Hepatocyte (in vitro differentiated cells): ENCODE measurements around the gene CATSPERB.
"Not testable (repeated sequence)": the region's sequence is repeated elsewhere in the genome, so short reads cannot be mapped to it uniquely, and the experiment has no call there.

Experiments used
- CTCF ChIP-seq: fragments of 200-600 bp; sonication (generic); IDR thresholded peaks from 2 replicates; pipeline ENCODE4 v1.5.1; 2016; ENCODE audit warnings: antibody characterized with exemption, mild to moderate bottlenecking; ENCODE audit not compliant: poor library complexity
- EZH2phosphoT487 ChIP-seq: fragments of 200-600 bp; sonication (generic); IDR thresholded peaks from one replicate; pipeline ENCODE4 v1.6.1; 2018; ENCODE audit warnings: antibody characterized with exemption, mild to moderate bottlenecking, low read depth, moderate library complexity; ENCODE audit not compliant: unreplicated experiment, severe bottlenecking

DNA sequence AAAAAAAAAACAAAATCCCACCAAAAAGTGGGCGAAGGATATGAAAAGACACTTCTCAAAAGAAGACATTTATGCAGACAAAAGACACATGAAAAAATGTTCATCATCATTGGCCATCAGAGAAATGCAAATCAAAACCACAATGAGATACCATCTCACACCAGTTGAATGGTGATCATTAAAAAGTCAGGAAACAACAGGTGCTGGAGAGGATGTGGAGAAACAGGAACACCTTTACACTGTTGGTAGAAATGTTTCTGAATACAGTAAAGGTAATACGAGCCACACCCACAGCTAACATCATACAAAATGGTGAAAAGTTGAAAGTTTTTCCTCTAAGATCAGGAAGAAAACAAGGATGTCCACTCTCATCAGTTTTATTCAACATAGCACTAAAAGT lies 8.0 kb upstream of the CATSPERB start:
- not testable (repeated sequence) for TF ChIP-seq CTCF, EZH2phosphoT487
